NCI-H748 treated with DMSO at 0.1 percent for 48 hours (cell line): ENCODE data around the gene PTPN23.
"Not testable (repeated sequence)": the region's sequence is repeated elsewhere in the genome, so short reads cannot be mapped to it uniquely, and the experiment has no call there.

ENCODE experiments used
- DNase-seq: peaks from one replicate; lab custom pipeline; 2025; lab: John Stamatoyannopoulos, UW

PTPN23 gene, protein sequence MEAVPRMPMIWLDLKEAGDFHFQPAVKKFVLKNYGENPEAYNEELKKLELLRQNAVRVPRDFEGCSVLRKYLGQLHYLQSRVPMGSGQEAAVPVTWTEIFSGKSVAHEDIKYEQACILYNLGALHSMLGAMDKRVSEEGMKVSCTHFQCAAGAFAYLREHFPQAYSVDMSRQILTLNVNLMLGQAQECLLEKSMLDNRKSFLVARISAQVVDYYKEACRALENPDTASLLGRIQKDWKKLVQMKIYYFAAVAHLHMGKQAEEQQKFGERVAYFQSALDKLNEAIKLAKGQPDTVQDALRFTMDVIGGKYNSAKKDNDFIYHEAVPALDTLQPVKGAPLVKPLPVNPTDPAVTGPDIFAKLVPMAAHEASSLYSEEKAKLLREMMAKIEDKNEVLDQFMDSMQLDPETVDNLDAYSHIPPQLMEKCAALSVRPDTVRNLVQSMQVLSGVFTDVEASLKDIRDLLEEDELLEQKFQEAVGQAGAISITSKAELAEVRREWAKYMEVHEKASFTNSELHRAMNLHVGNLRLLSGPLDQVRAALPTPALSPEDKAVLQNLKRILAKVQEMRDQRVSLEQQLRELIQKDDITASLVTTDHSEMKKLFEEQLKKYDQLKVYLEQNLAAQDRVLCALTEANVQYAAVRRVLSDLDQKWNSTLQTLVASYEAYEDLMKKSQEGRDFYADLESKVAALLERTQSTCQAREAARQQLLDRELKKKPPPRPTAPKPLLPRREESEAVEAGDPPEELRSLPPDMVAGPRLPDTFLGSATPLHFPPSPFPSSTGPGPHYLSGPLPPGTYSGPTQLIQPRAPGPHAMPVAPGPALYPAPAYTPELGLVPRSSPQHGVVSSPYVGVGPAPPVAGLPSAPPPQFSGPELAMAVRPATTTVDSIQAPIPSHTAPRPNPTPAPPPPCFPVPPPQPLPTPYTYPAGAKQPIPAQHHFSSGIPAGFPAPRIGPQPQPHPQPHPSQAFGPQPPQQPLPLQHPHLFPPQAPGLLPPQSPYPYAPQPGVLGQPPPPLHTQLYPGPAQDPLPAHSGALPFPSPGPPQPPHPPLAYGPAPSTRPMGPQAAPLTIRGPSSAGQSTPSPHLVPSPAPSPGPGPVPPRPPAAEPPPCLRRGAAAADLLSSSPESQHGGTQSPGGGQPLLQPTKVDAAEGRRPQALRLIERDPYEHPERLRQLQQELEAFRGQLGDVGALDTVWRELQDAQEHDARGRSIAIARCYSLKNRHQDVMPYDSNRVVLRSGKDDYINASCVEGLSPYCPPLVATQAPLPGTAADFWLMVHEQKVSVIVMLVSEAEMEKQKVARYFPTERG (N-terminal part only)

DNA sequence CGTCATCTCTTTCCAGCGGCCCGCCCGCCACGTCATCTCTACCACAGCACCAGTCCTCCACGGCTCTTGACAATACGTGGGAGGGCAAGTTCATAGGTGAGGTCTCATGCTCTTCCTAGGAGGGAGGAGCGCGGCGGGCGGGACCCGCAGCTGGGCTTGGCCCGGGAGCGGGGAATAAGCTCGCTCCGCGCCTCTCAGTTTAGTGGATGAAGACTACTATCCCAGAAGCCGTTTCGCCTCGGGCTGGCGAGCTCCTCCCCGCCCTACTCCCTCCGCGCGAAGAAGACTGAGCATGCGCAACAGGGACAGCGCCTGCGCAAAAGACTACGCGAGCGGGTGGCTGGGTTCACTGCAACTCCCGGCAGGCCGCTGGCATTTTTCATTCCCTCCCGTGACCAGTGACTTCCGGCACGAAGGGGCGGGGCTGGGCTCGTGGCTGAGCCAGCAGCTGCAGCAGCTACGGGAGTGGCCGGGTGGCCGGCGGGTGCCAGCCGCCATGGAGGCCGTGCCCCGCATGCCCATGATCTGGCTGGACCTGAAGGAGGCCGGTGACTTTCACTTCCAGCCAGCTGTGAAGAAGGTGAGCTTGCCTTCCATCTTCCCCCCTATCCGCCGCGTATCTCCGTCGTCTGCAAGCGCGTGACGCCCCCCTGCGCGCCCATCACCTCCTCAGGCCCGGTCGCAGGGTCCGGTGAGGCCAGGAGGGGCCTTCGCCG lies at the start of gene PTPN23:
Gene PTPN23 (plus strand): TSS at position 421 of the 716 bp plus-strand sequence. CDS start 76 bp downstream, at position 497.
- peak; percentile 87 for DNase-seq

DNA sequence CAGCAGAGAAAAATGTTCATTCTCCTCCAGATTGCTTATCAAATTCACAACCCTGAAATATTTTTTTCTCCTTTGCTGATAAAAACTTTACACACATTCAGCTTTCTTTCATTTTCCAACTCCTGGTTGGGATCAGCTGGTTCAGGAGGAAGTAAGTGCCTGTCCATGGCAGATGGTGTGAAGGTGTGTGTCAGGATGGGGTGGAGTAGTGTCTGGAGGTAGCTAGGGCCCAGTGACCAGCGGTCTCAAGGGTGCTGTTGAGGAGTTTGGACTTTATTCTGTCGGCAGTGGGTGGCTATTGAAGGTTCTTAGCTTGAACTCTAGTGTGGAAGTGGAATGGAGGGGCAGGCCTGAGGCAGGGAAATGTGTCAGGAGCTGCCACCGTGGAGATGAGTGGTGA lies 46.9 kb upstream of the PTPN23 start:
- no peak for DNase-seq

DNA sequence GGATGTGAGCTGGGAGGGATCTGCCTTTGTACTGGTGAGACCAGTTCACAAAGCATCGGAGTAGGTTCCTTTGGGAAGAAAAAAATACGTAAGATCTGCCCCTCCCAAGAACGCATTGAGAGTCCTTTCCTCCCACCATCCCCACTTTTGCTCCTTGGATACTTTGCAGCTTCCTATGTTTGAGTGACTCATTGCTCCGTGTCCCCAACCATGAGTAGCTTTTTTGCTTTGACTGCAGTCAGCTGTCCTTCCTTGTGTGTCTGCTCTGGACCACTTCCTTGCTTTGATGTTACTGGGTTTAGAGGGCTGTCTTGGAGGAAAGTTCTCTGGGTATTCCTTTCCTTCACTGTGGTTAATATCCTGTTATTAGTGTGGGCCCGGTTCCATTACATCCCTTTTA lies 43.2 kb upstream of the PTPN23 start:
- no peak for DNase-seq

DNA sequence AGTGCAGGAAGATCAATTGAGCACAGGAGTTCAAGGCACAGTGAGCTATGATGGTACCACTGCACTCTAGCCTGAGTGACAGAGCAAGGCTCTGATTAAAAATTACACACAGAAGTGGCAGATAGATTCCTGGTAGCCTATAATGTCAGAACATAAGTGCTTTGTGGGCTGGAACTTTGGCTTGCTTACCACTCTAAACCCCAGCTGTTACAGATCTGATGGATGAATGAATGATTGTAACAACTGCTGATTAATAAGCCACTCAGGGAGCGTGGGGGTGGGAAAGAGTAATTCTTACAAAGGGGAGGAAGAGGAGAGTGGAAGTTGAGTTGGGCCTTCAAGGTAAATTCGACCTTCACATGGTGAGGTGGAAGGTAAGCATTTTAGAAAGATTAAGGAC lies 40.9 kb upstream of the PTPN23 start:
- no peak for DNase-seq

DNA sequence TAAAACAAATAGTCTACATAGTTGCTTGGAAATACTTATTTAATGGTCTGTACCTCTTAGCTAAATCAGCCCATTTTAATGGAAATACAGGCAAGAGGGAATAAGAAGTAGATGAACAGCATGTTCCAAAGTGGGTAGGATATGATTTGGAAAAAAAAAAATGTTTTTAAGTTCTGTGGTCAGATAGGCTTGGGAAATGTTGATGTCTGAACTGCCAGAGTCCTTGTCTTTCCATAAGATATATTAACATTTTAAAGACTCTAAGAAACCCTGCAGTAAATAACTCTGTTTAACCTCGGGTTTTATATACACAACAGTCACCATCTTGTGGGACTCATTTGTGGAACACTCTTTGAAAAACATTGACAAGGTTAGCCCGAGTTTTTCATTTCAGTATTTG lies 40.0 kb upstream of the PTPN23 start:
- no peak for DNase-seq

DNA sequence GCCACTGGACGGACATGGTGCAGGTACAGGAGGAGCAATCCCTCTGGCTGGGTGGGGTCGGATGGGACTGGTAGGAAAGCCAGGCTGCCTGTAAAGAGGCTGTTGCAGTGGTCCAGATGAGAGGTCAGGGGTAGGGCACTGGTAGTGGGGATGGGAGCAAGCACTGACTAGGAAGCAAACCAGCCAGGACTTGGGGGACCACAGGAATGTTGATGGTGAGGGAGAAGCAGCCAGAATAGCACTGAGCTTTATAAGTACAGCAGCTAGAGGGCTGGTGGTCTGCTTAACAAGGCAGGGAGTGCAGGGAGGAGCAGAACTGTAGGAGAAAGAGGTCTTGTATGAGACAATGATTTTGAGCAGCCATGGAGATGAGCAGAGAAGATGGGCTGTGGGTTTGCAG lies 38.7 kb upstream of the PTPN23 start:
- DNase-seq: no peak

DNA sequence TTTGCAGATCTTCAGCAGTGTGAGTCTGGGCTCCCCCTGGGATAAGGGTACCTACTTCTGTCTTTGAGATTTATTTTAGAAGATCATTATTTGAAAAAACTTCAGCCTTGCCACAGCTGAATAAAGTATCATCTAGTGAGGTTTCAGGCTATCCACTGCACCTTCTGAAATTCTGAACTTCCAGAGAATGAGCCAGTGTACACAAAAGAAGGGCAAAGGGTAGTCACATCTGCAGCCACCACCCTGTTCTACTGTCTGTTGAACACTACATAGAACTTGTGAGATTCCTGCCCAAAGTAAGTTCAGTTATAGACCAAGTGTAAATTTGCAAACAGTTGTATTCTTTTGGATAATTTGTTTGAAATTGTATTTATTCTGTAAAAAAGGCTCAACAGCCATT lies 38.0 kb upstream of the PTPN23 start:
- DNase-seq: no peak

DNA sequence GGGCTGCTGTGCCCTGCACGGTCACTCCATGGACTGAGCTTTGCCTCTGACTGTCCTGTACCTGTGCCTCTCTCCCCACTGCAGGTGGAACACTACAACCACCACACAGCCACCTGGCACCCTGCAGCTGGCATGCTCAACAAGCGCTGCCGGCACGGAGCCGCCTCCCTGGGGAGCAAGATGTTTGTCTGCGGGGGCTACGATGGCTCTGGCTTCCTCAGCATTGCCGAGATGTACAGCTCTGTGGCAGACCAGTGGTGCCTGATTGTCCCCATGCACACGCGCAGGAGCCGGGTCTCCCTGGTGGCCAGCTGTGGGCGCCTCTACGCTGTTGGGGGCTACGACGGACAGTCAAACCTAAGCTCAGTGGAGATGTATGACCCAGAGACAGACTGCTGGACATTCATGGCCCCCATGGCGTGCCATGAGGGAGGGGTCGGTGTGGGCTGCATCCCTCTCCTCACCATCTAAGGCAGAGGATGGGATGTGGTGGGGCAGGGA lies 37.3 kb upstream of the PTPN23 start:
- no peak for DNase-seq

DNA sequence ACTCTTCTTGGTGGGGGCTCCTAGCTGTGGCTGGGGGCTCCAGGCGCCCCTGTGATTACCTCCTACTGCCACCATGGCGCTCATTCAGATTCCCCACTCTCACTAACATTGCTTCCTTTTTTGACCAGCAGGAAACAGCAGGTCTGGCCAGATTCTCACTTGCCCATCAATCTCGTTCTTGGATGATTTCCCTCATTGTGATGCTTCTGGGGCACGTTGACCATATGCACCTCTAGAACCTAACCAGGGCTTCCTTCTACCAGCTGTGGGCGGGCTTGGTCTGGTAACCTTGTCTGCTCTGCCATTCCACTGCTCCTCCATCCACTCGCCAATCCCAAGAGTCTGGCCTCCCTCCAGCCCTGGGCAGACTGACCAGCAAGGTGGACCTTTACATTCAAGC lies 35.9 kb upstream of the PTPN23 start:
- no peak for DNase-seq

DNA sequence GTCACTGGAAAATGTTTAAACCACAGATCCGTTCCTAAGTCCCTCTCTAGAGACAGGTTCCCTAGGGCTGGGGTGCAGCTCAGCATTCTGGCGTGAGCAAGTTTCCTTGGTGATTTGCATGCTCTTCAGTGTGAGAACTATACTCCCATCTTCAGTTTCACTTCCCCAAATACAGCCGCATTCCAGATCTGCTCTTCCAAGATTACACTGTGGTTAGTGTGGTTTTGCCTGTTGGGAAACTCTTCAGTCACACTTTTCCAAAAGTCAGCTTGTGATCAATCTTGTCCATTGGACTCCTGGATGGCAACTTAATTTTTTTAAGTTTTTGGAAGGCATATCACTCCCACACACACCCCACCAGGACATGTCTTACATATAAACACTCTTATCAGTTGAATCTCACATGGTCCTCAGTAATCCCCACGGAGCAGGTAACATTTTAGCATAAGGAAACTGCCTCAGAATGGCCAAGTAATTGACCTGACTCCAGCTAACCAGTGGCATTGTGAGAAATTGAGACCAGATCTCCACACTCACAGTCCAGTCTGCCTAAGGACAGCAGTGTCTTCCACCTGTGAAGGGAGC lies 33.5 kb upstream of the PTPN23 start:
- DNase-seq: no peak

DNA sequence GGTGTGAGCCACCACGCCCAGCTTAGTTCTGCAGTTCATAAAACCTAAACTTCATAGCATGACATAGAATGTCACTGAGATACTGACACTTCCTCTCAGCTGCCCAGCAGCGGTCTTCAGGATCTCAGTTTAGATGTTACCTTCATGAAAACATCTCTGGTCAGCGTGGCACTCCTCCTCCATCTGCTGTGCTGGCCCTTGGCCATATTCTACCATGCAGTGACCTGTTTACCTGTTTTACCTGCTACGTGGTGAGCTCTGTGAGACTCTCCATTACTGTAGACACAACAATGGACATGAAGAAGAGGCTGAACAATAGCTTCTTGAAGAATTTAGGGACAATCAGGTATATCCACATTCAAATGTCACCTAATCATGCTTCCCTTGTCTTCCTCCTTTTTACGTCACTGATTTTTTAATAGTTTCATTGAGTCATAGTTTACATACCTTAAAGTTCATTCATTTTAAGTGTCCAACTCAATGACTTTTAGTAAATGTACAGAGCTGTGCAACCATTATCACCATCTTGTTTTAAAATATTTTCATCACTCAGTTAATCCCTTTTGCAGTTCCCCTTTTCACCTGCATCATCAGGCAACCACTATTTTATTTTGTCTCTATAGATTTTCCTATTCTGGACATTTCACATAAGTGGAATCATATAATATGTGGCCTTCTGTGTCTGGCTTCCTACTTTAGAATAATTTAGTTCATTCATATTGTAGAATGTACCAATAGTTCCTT lies 32.2 kb upstream of the PTPN23 start:
- no peak for DNase-seq

DNA sequence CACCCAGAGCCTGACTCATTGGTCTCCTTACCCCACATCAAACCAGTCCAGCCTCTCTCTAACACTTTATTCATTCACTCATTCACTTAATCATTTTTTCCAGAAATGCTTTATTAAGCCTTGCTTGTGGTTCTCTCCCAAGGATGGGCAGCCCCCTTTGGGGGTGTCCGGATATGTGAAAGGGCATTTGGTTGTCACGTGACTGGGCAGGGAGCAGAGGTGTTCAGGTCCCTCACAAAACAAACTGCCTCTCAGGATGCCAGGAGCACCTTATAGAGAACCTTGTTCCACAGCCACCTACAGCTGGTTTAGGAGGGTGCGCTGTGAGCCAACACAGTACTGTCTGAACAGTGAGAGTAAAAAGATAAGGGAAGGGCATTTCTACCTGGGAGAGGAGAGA lies 25.8 kb upstream of the PTPN23 start:
- no peak for DNase-seq

DNA sequence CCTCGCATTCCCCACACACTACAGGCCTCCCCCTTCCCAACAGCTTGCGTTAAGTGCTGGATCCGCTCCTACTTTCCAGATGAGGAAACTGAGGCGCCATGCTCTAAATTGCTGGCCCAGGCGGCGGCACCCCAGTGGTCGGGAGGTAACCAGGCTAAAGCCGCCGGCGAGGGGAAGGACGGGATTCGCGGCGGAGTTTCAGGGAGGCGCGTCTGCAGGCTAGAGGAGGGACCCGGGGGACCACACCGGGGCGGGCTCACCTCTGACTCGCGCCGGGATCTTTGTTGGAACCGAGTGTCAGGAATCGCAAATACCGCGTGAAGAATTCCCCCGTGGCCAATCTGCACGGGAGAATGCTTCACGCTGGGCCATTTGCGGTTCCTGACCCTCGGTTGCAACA lies 24.6 kb upstream of the PTPN23 start:
- no peak for DNase-seq

DNA sequence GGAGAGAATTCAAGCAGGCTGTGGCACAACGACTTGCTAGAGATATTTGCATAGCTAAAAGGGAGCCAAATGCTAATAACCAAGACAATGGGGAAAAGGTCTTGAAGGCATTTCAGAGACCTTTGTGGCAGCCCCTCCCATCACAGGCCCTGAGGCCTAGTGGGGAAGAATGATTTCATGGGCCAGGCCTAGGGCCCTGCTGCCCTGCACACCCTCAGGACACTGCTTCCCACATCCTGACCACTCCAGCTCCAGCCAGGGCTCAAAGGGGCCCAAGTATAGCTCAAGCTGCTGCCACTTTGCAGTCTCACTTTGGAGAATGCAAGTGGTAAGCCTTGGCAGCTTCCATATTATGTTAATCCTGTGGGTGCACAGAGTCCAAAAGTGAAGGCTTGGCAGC lies 21.5 kb upstream of the PTPN23 start:
- DNase-seq: no peak

DNA sequence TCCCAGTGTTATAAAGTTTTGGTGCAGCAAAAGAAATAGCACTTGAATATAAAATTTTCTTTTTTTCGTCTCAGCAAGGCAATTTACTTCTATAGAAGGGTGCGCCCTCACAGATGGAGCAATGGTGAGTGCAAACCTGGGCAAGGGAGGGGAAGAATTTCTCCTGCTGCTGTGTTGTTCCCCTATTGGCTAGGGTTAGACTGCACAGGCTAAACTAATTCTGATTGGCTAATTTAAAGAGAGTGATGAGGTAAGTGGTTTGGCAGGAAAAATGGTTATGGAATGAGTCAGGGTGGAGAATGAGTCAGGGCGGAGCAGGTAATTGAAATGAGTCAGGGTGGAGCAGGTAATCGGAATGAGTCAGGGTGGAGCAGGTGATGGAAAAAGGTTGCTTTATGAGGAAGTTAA lies 20.7 kb upstream of the PTPN23 start:
- DNase-seq: not testable (repeated sequence)

DNA sequence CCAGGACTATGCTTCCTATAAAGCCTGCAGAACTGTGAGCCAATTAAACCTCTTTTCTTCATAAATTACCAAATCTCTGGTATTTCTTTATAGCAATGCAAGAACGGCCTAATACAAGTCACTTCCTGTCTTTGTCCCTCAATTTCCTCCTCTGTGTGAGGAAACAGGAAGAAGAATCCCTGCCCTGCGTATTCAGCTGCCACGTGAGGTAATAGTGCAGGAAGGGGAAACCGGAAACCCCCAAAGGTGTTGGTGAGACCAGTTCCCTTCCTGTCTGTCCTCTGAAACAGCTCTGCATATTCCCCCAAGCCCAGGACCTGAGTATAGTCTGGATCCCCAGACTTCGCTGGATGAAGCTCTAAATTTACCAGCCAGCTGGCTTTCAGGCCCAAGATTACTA lies 18.1 kb upstream of the PTPN23 start:
- no peak for DNase-seq

DNA sequence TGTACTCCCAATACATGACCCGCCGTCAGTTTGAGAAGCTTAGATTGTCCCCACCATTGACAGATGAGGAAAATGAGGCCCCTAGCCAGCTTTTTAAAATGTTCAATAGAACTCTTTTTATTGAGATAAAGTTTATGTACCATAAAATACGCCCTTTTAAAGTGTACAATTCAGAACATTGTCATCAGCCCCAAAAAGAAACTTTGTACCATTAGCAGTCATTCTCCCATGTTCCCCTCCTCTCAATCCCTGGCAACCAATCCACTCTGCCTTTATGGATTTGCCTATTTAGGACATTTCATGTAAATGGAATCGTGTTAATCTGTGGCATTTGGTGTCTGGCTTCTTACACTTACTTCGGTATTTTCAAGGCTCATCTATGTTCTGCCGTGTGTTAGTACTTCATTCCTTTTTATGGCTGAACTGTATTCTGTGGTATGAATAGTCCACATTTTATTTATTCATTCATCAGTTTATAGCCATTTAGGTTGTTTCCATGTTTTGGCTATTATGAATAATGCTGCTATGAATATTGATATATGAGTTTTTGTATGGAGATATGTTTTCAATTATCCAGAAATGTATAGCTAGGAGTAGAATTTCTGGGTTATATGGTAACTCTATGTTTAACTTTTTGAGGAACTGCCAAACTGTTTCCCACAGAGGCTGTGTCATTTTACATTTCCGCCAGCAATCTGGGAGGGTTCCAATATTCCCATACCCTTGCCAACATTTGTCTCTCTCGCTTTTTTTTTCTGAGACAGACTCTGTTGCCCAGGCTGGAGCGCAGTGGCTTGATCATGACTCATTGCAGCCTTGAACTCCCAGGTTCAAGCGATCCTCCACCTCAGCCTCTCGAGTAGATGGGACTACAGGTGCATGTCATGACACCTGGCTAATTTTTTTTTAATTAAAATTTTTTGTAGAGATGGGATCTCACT lies 15.3 kb upstream of the PTPN23 start:
- DNase-seq: no peak

DNA sequence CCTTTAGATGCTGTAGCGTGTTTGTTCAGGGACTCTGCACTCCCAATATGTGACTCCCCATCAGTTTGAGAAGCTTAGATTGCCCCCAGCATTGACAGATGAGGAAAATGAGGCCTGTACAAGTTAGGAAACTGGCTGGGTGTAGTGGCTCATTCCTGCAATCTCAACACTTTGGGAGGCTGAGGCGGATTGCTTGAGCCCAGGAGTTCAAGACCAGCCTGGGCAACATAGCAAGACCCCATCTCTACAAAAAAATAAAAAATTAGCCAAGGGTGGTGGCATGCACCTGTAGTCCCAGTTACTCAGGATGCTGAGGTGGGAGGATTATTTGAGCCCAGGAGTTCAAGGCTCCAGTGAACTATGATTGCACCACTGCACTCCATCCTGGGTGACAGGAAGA lies 14.0 kb upstream of the PTPN23 start:
- DNase-seq: no peak

DNA sequence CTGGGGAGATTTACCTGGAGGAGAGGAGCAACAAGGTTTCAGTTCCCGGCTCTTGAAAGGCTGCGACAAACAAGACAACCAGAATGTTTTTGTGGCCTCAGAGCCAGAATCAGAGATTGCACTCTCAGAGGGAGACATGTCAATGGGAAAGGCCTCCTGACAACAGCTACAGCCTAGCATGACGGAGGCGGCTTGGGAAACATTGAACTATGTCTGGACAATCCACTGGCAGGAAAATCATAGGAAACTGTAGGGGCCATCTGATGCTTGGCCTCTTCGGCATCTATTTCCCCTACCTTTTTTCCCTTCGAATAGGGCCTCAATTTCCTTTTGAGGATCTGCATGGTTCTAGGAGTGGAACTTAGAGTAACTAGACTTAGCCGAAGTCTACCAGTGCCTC lies 13.2 kb upstream of the PTPN23 start:
- DNase-seq: no peak
